HepG2 (cell line): Measurements from ENCODE around the gene NIP7. TPM values are rescaled to one million over a fixed set of nuclear protein-coding genes. Genes with fewer than 3 reads are reported as not detected.
A peak's percentile ranks its signal among the peaks of the same experiment; 100 is the strongest.

ENCODE experiments used
- CSRNP1 ChIP-seq: sonication (generic); formaldehyde crosslinking; IDR thresholded peaks from 2 replicates; pipeline ENCODE4 v1.8.1; 2023; ENCODE audit warnings: mild to moderate bottlenecking, missing genetic modification reagents
- DMAP1 ChIP-seq: IDR thresholded peaks from 2 replicates; pipeline ENCODE4 v1.6.1; 2016
- GMEB1 ChIP-seq: sonication (generic); formaldehyde crosslinking; IDR thresholded peaks from 2 replicates; pipeline ENCODE4 v1.5.1; 2020; ENCODE audit warnings: missing genetic modification reagents, mild to moderate bottlenecking, borderline replicate concordance
- GPBP1L1 ChIP-seq: sonication (generic); formaldehyde crosslinking; IDR thresholded peaks from 2 replicates; pipeline ENCODE4 v1.5.0; 2020; ENCODE audit warnings: mild to moderate bottlenecking, missing genetic modification reagents
- NKX3-1 ChIP-seq: sonication (generic); formaldehyde crosslinking; IDR thresholded peaks from 2 replicates; pipeline ENCODE4 v1.5.0; 2020; ENCODE audit warnings: missing genetic modification reagents
- PAX8 ChIP-seq: sonication (generic); formaldehyde crosslinking; IDR thresholded peaks from 2 replicates; pipeline ENCODE4 v1.8.0; 2022; ENCODE audit warnings: mild to moderate bottlenecking, missing genetic modification reagents, borderline replicate concordance
- SRSF4 ChIP-seq: fragments of 200-400 bp; formaldehyde crosslinking; IDR thresholded peaks from one replicate; pipeline ENCODE4 v1.6.1; 2018; ENCODE audit warnings: mild to moderate bottlenecking, low read depth, low read length, moderate library complexity; ENCODE audit not compliant: poor library complexity, severe bottlenecking
- ZBTB1 ChIP-seq: sonication (generic); formaldehyde crosslinking; IDR thresholded peaks from 2 replicates; pipeline ENCODE4 v1.4.0; 2020; ENCODE audit warnings: missing genetic modification reagents, borderline replicate concordance
- ZKSCAN1 ChIP-seq: fragments of 150-350 bp; IDR thresholded peaks from 2 replicates; pipeline ENCODE4 v1.6.1; 2014; ENCODE audit warnings: low read length
- ZNF235 ChIP-seq: sonication (generic); formaldehyde crosslinking; IDR thresholded peaks from 2 replicates; pipeline ENCODE4 v1.8.1; 2023; ENCODE audit warnings: mild to moderate bottlenecking, missing genetic modification reagents, borderline replicate concordance
- ZNF382 ChIP-seq: sonication (generic); formaldehyde crosslinking; IDR thresholded peaks from 2 replicates; pipeline ENCODE4 v1.5.0; 2020; ENCODE audit warnings: missing genetic modification reagents, mild to moderate bottlenecking, borderline replicate concordance
- ZNF644 ChIP-seq: IDR thresholded peaks from 2 replicates; pipeline ENCODE4 v1.6.1; 2016; ENCODE audit warnings: low read depth
- ZNF678 ChIP-seq: sonication (generic); formaldehyde crosslinking; IDR thresholded peaks from 2 replicates; pipeline ENCODE4 v1.4.0; 2020; ENCODE audit warnings: mild to moderate bottlenecking, missing genetic modification reagents
- ZNF850 ChIP-seq: sonication (generic); formaldehyde crosslinking; conservative IDR thresholded peaks from 2 replicates; pipeline ENCODE4 v1.9.0; 2021; ENCODE audit warnings: mild to moderate bottlenecking, missing genetic modification reagents
- polyA plus RNA-seq, 8 experiments: library from polyadenylated mRNA; depleted of rRNA in 3 of 8; stranded (reverse) in 7 of 8; unstranded in 1 of 8; fragments of >200 nt; fragmentation: Illumina TruSeq in 4 of 8; extraction: Trizol in 4 of 8; gene quantifications; 2 replicates each; pipeline versions ENCODE4 v1.2.1 to v1.2.3, GENCODE V29; 2011 to 2016; ENCODE audit warnings: low read depth in 4 of 8, missing spikeins in 1 of 8, mixed read lengths in 1 of 8; ENCODE audit not compliant: insufficient read depth in 1 of 8
- total RNA-seq, 5 experiments: library from RNA; depleted of rRNA; stranded (reverse); fragments of >200 nt; fragmentation: Illumina TruSeq; extraction: Trizol; gene quantifications; 2 replicates each; pipeline ENCODE4 v1.2.3, GENCODE V29; 2016; ENCODE audit warnings: low read depth in 1 of 5
- TF ChIP-seq, protein P1 (sequence below): sonication (generic); formaldehyde crosslinking; IDR thresholded peaks from 2 replicates; pipeline ENCODE4 v1.4.0; 2020; ENCODE audit warnings: missing genetic modification reagents
- TF ChIP-seq, protein P2 (sequence below), 2 experiments: sonication (generic) in 1 of 2; formaldehyde crosslinking in 1 of 2; IDR thresholded peaks; 2 replicates each; pipeline versions ENCODE4 v1.5.1 to v1.6.1; 2011 to 2020; ENCODE audit warnings: borderline replicate concordance in 1 of 2, low read depth in 1 of 2, low read length in 1 of 2, mild to moderate bottlenecking in 1 of 2, missing genetic modification reagents in 1 of 2, moderate library complexity in 1 of 2

The NIP7 gene
- total and polyA plus RNA-seq, 2 of the 13 experiments (the other 11 are each of a cell fraction or from before 2014, with no cell fraction given) = 15.3 to 114 TPM

DNA sequence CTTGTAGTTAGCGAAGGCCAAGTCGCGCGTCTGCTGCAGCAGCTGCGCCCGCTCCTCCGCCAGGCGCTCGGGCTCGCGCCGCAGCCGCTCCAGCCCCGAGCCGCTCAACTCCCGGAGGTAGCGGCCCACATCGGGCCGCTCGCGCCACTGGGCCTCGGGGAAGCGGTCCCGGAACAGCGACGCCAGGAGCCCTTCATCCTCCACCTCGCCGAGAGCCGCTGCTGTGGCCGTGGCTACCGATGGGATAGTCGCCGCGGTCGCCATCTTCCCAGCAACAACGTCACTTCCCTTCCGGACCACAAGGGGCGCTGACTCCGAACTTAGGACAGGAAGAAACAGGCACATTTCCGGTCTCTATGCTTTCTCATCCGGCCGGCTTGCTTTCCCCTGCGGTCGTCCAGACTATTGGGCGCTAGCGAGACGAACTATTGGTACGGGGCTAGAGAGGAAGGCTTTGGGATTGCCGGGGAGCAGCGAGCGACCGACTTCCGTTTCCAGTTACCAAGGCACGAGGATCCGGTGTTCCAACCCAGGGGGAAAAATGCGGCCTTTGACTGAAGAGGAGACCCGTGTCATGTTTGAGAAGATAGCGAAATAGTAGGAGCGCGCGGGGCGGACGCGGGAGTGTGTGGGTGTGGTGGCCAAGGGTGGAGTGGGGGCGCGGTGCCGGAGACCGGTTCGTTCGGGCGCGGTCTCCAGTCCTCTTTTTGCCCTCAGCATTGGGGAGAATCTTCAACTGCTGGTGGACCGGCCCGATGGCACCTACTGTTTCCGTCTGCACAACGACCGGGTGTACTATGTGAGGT is at the start of gene NIP7, which contains the start of gene COG8 (continued):
- TF ChIP-seq CSRNP1 (CRISPR knock-in tag) (peak; percentile 98), ZNF644 (CRISPR knock-in tag) (no peak), NKX3-1 (peak; percentile 95), GPBP1L1 (no peak), ZNF850 (CRISPR knock-in tag) (0 out of 2 replicates have a peak, but pooled peaks have one; percentile 60), ZKSCAN1 (peak; percentile 62; the same call in 1 of the 2 replicates), ZNF678 (CRISPR knock-in tag) (peak; percentile 81; the same call in 1 of the 2 replicates), ZBTB1 (CRISPR knock-in tag) (no peak), ZNF235 (CRISPR knock-in tag) (peak; percentile 62; the same call in 1 of the 2 replicates), GMEB1 (CRISPR knock-in tag) (peak; percentile 83), PAX8 (0 out of 2 replicates have a peak, but pooled peaks have one; percentile 75), SRSF4 (no peak), ZNF382 (CRISPR knock-in tag) (no peak), DMAP1 (CRISPR knock-in tag) (peak; percentile 99)
- TF ChIP-seq, protein P1, sequence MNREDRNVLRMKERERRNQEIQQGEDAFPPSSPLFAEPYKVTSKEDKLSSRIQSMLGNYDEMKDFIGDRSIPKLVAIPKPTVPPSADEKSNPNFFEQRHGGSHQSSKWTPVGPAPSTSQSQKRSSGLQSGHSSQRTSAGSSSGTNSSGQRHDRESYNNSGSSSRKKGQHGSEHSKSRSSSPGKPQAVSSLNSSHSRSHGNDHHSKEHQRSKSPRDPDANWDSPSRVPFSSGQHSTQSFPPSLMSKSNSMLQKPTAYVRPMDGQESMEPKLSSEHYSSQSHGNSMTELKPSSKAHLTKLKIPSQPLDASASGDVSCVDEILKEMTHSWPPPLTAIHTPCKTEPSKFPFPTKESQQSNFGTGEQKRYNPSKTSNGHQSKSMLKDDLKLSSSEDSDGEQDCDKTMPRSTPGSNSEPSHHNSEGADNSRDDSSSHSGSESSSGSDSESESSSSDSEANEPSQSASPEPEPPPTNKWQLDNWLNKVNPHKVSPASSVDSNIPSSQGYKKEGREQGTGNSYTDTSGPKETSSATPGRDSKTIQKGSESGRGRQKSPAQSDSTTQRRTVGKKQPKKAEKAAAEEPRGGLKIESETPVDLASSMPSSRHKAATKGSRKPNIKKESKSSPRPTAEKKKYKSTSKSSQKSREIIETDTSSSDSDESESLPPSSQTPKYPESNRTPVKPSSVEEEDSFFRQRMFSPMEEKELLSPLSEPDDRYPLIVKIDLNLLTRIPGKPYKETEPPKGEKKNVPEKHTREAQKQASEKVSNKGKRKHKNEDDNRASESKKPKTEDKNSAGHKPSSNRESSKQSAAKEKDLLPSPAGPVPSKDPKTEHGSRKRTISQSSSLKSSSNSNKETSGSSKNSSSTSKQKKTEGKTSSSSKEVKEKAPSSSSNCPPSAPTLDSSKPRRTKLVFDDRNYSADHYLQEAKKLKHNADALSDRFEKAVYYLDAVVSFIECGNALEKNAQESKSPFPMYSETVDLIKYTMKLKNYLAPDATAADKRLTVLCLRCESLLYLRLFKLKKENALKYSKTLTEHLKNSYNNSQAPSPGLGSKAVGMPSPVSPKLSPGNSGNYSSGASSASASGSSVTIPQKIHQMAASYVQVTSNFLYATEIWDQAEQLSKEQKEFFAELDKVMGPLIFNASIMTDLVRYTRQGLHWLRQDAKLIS (CRISPR knock-in tag) = peak; percentile 68
- TF ChIP-seq, protein P2, sequence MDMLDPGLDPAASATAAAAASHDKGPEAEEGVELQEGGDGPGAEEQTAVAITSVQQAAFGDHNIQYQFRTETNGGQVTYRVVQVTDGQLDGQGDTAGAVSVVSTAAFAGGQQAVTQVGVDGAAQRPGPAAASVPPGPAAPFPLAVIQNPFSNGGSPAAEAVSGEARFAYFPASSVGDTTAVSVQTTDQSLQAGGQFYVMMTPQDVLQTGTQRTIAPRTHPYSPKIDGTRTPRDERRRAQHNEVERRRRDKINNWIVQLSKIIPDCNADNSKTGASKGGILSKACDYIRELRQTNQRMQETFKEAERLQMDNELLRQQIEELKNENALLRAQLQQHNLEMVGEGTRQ (IDR thresholded peaks at IDR 0.05; ENCODE audit: low read depth, low read length) = no peak
- TF ChIP-seq, protein P2 (CRISPR knock-in tag; IDR thresholded peaks at IDR 0.05; ENCODE audit: borderline replicate concordance) = no peak; the same call in 1 of the 2 replicates
